Adrenal gland (tissue), 12 donors: ENCODE data around the gene CTNND2. TPM values are rescaled to one million over a fixed set of nuclear protein-coding genes. Genes with fewer than 3 reads are reported as not detected.

Experiments
- DNase-seq, 7 donors: peaks; one replicate each; pipeline ENCODE4 v3.0.0-alpha.2; 2019 to 2020
- H3K27ac ChIP-seq, 5 donors: fragments of 200-600 bp; sonication (generic) in 4 of 5; 1 replicate in 3 of 5; 2 replicates in 2 of 5; pipeline versions ENCODE4 v1.5.1 to v1.8.0; 2016 to 2020; ENCODE audit warnings: mild to moderate bottlenecking in 1 of 5
- H3K27me3 ChIP-seq: fragments of 200-600 bp; 2 replicates; pipeline ENCODE4 v1.8.0; 2021
- H3K36me3 ChIP-seq, 2 donors: fragments of 200-600 bp; replicated peaks in 1 of 2; 1 replicate in 1 of 2; 2 replicates in 1 of 2; pipeline versions ENCODE4 v1.5.1 to v1.8.0; 2018 to 2022
- H3K4me1 ChIP-seq, 2 donors: fragments of 200-600 bp; replicated peaks in 1 of 2; 1 replicate in 1 of 2; 2 replicates in 1 of 2; pipeline versions ENCODE4 v1.5.1 to v1.8.0; 2018 to 2021
- H3K4me3 ChIP-seq, 4 donors: fragments of 200-600 bp; sonication (generic) in 3 of 4; one replicate each; pipeline ENCODE4 v1.5.1; 2016 to 2018
- H3K9me3 ChIP-seq, 3 donors: fragments of 200-600 bp; sonication (generic) in 1 of 3; replicated peaks in 1 of 3; 1 replicate in 2 of 3; 2 replicates in 1 of 3; pipeline versions ENCODE4 v1.5.1 to v1.8.0; 2016 to 2021
- POLR2A ChIP-seq, 2 donors: fragments of 450-650 bp; IDR thresholded peaks; one replicate each; pipeline ENCODE4 v1.6.1; 2017; ENCODE audit warnings: antibody characterized with exemption in 2 of 2, mild to moderate bottlenecking in 2 of 2, moderate library complexity in 1 of 2
- WGBS, 4 donors: extraction: QIAGEN DNeasy Blood & Tissue Kit in 2 of 4; methylation state at CpG; one replicate each; pipeline versions ENCODE4 v1.1.5 to v1.1.7; 2013 to 2017; 5-methylcytosine and 5-hydroxymethylcytosine counted together
- intact Hi-C, 2 donors: fragments of 100-400 bp; cut with DNase I; formaldehyde crosslinking; loops; one replicate each; pipeline versions ENCODE4 v1.14.1 to v1.15.0; 2022 to 2023
- polyA plus RNA-seq, 3 donors: library from polyadenylated mRNA; stranded (reverse); fragments of 200-250 nt in 2 of 3; fragments of 350-450 nt in 1 of 3; fragmentation: Illumina TruSeq in 1 of 3; extraction: RNeasy Lipid Tissue Mini Kit (QIAGEN cat#74804) in 1 of 3; gene quantifications; one replicate each; pipeline ENCODE4 v1.2.3, GENCODE V29; 2013 to 2014
- total RNA-seq, 9 donors: library from RNA; depleted of rRNA in 4 of 9; stranded (reverse); fragments of >200 nt in 4 of 9; fragments of 120-200 nt in 1 of 9; fragmentation: NEBNext Ultra II Directional in 1 of 9; extraction: Animal tissue kit (Norgen Biotek cat#: 25700) in 1 of 9; gene quantifications; one replicate each; pipeline versions ENCODE4 v1.1.0 to v1.2.4, GENCODE V29; 2013 to 2023
- TF ChIP-seq, protein P1 (sequence below), 6 experiments: fragments of 450-650 bp in 4 of 6; fragments of 200-600 bp in 2 of 6; sonication (generic) in 1 of 6; IDR thresholded peaks; 1 replicate in 5 of 6; 2 replicates in 1 of 6; pipeline versions ENCODE4 v1.5.1 to v1.8.0; 2016 to 2021; ENCODE audit warnings: antibody characterized with exemption in 6 of 6, mild to moderate bottlenecking in 2 of 6, moderate library complexity in 1 of 6
- donor health status: healthy with polysubstance abuse.
- donor health status: Bipolar disorder and iron deficiency.
- donor health status: DM: yes; HTN: yes; CAD: no.
- donor health status: DM: no; HTN: no; CAD: no.
- donor health status: DM: no; HTN: no; CAD: no.
- donor health status: DM: yes; HTN: yes; CAD: no.

Gene CTNND2
- total and polyA plus RNA-seq, 12 donors, result 0.34 to 4.2 (median 1.1) TPM; not detected in 1

DNA sequence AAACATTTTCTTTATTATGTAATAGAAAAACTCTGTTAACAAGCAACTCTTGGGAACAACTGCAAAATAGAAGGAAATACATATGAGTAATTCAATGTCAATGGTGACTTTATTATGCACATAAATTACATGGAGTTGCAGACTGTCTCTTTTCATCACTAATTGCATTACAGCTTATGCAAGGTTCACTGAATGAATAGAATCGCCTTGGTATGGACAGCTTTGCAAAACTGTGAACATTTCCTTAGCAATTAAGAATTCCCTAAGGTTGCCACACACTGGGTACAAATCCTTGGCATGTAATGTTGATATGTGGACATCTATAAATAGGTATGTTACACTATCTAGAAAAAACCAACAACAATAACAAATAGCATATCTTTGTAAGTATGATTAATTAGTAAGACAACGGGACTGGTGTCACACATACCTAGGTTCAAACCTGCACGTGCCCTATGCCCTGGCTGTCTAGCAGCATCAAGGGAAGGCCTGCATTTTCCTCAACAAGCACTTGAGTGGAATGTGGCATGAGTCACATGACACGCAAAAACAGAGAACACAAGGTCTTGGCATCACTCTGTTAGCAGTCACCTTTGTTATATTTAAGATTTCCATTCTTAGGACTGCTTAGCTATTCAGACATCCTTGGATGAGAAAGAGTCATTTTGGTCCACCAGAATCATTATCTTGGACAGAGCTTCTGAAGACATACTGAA, 263.9 kb downstream of the CTNND2 start:
- H3K27me3 ChIP-seq, result no peaks in the 10 kb centered on the region
- intact Hi-C loops, result no loop called here
- H3K27ac ChIP-seq, result no peak overlapping the region
- WGBS, 4 donors, result 77 to 84% (median 79%) methylated on average over 3 to 4 of the region's 4 CpGs
- H3K9me3 ChIP-seq, result no peaks in the 10 kb centered on the region
- TF ChIP-seq, protein P1, sequence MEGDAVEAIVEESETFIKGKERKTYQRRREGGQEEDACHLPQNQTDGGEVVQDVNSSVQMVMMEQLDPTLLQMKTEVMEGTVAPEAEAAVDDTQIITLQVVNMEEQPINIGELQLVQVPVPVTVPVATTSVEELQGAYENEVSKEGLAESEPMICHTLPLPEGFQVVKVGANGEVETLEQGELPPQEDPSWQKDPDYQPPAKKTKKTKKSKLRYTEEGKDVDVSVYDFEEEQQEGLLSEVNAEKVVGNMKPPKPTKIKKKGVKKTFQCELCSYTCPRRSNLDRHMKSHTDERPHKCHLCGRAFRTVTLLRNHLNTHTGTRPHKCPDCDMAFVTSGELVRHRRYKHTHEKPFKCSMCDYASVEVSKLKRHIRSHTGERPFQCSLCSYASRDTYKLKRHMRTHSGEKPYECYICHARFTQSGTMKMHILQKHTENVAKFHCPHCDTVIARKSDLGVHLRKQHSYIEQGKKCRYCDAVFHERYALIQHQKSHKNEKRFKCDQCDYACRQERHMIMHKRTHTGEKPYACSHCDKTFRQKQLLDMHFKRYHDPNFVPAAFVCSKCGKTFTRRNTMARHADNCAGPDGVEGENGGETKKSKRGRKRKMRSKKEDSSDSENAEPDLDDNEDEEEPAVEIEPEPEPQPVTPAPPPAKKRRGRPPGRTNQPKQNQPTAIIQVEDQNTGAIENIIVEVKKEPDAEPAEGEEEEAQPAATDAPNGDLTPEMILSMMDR (IDR thresholded peaks at IDR 0.05), result no peak
- TF ChIP-seq POLR2A (IDR thresholded peaks at IDR 0.05), result no peak
- H3K36me3 ChIP-seq, result no peaks in the 10 kb centered on the region
- no peaks in the 10 kb centered on the region for H3K4me1 ChIP-seq
- DNase-seq, result no peak
- no peak overlapping the region for H3K4me3 ChIP-seq

DNA sequence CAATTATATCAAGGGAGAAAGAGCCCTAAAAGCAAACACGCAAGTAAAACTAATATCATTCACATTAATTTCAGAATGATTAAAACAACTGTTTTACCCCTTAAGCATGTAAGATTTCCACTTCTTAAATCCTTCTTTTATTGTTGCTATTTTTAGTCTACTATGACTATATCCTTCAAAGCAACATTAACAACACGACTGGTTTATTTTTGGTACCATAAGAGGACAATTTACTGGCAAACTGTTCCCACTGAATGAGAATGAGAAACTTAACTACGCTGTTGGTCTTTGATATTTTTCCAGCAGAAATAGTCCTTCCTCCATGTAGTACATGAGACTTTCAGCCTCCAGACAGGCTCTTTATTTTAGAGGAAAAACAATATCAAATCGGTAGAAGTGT, 281.5 kb downstream of the CTNND2 start:
- 73 to 81% (median 77%) methylated on average over 4 of the region's 4 CpGs for WGBS, 4 donors
- intact Hi-C loops, result no loop called here

DNA sequence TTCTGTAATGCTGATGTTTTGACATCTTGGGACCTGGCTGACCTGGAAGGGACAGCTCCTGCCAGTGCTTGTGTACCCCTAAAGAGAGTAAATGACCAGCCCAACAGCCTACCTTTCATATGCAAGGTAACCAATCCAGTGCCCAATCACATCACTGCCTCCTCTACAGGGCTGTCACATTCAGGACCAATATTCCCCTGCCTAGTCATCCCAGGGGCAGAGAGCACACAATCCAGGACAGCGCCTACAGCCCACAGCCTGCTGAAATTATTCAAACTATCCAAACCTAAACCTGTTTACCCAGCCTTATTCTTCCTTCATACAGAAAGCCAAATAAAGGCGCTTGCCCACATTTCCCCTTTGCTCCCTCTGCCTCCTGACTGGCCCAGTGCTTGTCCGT, 284.1 kb downstream of the CTNND2 start:
- Histone ChIP-seq H3K27me3 (no peaks in the 10 kb centered on the region), H3K9me3 (no peaks in the 10 kb centered on the region), H3K4me3 (no peak overlapping the region), H3K4me1 (no peaks in the 10 kb centered on the region), H3K36me3 (no peaks in the 10 kb centered on the region), H3K27ac (no peak overlapping the region)
- TF ChIP-seq POLR2A (IDR thresholded peaks at IDR 0.05), result no peak
- TF ChIP-seq, protein P1 (IDR thresholded peaks at IDR 0.05), result no peak
- intact Hi-C loops, result no loop called here
- 65 to 78% (median 77%) methylated on average over 3 of the region's 3 CpGs for WGBS, 4 donors
- DNase-seq, result no peak

More for the DNA sequence above, 281.5 kb downstream of the CTNND2 start:
- TF ChIP-seq, protein P1 (IDR thresholded peaks at IDR 0.05), result no peak
- TF ChIP-seq POLR2A (IDR thresholded peaks at IDR 0.05), result no peak
- Histone ChIP-seq H3K27me3 (no peaks in the 10 kb centered on the region), H3K36me3 (no peaks in the 10 kb centered on the region), H3K4me1 (no peaks in the 10 kb centered on the region), H3K9me3 (no peaks in the 10 kb centered on the region), H3K27ac (no peak overlapping the region), H3K4me3 (no peak overlapping the region)
- no peak for DNase-seq

DNA sequence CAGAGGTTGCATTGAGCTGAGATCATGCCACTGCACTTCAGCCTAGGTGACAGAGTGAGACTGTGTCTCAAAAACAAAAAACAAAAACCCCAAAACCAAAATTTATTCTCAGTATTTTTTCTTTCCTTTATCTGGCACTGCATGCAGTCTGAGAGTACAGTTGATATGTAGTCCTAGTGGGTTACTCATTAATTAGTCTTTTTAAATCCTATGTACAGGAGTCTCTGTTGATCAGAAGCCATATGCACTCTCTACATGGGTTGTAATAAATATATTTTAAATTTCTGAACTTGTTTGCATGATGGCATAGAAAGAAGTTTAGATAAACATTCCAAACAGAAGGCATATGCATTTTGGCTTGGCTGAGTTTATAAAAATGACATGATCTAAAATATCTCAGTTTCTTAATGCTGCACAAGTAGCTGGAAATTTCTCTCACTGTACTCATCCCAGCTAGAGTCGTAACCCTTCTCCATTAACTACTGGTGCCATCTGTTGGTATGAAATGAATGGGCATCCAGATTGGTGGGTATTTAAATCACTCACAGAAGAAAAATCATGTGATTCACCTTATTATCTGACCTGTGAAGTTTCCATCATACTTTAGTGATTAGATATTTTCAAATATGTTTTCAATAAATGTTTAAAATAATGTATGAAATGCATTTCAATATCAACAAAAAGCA, 284.8 kb downstream of the CTNND2 start:
- no peak overlapping the region for H3K27ac ChIP-seq
- H3K9me3 ChIP-seq, result no peaks in the 10 kb centered on the region
- H3K4me1 ChIP-seq, result no peaks in the 10 kb centered on the region
- no peak for DNase-seq
- intact Hi-C loops, result no loop called here
- no peak overlapping the region for H3K4me3 ChIP-seq
- H3K36me3 ChIP-seq, result no peaks in the 10 kb centered on the region
- no peak for TF ChIP-seq POLR2A (IDR thresholded peaks at IDR 0.05)
- TF ChIP-seq, protein P1 (IDR thresholded peaks at IDR 0.05), result peak in 1 of 6 experiments; percentile 16
- 22 to 38% (median 35%) methylated on average over 1 of the region's 1 CpG for WGBS, 4 donors
- no peaks in the 10 kb centered on the region for H3K27me3 ChIP-seq
